Nucleus accumbens (tissue), 56 donors: ENCODE results near the gene NUDT9.
A peak's percentile ranks its signal among the peaks of the same experiment; 100 is the strongest.
"Not testable (repeated sequence)": the region's sequence is repeated elsewhere in the genome, so short reads cannot be mapped to it uniquely, and the experiment has no call there.

Experiments used
- DNase-seq, 56 donors: peaks; one replicate each; lab custom pipeline; 2025; lab: John Stamatoyannopoulos, UW

Gene NUDT9, protein sequence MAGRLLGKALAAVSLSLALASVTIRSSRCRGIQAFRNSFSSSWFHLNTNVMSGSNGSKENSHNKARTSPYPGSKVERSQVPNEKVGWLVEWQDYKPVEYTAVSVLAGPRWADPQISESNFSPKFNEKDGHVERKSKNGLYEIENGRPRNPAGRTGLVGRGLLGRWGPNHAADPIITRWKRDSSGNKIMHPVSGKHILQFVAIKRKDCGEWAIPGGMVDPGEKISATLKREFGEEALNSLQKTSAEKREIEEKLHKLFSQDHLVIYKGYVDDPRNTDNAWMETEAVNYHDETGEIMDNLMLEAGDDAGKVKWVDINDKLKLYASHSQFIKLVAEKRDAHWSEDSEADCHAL

DNA sequence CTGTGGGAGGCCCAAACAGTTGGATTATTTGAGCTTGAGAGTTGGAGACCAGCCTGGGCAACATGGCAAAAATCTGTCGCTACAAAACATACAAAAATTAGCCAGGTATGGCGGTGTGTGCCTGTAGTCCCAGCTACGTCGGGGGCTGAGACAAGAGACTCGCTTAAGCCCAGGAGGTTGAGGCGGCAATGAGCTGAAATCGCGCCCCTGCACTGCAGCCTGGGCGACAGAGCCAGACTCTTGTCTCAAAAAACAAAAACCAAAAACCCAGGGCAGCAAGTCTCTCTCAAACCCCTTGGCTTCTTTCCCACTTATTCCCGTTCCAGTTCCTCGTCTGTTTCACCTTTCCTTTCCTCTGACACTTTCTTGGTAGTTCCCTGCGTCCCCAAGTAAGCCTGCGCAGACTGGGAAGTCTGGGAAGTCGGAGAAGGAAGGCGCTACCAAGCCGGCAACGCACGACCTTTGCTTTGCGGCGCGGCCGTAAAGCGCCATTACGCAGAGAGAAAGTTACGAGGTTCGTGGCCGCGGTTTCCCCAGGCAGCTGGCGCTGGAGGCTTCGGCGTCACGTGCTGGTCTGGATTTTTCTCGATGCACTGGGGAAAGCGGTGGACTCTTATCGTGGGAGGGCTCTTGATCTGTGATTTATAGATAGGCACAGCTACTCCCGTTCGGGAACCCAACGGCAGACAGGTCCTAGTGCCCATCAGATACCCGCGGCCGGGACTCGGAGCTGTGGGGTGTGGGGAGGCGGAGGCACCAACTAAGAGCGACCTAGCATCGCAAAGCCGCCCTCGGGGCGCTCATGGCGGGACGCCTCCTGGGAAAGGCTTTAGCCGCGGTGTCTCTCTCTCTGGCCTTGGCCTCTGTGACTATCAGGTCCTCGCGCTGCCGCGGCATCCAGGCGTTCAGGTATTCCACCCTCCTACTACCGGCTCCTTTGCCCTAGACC is at the start of gene NUDT9:
Gene NUDT9, plus strand, starts transcription at position 470 of the 949 bp plus-strand sequence. Its CDS starts 333 bp downstream, at position 803.
- DNase-seq = peak; percentile 73 to 96 (median 90)

DNA sequence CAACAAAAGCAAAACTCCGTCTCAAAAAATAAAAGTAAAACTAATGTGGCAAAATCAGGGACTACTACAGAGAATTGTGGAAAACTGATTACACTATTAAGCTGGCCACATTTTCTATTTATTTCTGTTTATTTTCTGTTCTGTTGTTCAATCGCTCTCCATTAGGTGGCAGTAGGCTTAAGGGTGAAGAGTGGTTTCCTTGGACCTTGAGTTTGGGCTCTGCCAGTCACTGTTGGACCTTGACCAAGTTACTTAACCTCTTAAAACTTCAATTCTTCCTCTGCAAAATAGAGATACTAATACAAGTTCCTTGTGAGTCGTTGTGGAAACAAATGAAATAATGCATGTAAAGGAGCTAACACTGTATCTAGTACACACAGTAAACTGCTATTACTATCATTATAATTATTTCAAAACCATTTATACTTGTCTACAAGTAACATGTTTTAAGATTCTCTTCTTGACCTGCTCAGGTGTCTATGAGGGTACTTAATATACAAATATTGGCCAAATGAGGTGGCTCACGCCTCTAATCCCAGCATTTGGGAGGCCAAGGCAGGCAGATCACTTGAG is 46.6 kb upstream of the NUDT9 start:
- DNase-seq = peak in 6 of 56 donors; percentile 0 to 16 (median 5)

DNA sequence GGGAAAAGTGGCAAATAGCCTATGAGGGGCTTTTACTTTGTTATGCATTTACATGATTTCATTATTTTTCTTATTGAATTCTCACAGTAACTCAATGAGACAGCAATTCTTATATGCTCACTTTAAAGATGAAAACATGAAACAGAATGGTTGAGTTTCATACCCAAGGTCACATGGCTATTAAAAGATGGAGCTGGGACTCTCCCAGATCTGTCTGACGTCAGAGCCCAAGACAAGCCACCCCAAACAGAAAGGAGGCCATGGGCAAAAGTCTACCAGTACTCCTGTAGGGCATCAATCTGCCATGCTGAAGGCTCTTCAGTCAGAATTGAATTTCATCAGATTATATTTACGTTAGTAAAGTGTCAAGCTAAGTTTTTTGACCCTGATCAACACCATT is 44.6 kb upstream of the NUDT9 start:
- no peak for DNase-seq

DNA sequence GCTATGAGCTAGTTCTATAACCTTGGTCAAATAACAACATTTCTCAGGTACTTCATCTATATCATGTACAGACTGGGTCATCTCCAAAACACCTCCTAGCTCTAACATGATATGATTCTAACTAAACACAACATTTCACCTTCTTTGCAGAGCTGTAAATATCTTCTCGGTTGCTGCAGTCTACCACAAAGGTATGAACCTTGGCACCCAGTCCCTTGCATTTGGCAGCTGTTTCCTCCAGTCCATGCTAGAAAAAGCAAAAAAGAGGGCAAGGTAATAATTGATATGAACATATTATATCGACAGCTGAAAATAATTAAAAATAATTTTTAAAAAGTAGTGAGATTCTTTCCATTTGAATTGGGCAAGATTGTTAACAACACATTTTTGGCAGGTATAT is 40.3 kb upstream of the NUDT9 start:
- no peak for DNase-seq

DNA sequence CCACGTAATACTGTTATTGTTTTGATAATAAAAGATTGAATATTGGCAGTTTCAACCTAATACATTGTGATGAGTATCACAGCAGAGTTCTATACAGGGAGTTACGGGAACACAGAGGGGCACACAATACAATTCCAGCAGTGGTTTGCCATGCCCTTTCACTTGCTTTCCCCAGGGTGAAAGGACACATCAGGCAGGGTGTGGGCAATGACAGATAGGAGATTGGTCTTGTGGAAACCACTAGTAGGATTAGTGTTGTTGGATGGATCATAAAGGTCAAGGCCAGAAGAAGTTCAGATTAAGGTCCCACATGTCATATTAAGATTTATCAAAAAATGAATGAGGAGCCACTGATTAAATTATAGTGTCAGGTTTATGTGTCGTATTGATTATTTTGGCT is 39.4 kb upstream of the NUDT9 start:
- no peak for DNase-seq

DNA sequence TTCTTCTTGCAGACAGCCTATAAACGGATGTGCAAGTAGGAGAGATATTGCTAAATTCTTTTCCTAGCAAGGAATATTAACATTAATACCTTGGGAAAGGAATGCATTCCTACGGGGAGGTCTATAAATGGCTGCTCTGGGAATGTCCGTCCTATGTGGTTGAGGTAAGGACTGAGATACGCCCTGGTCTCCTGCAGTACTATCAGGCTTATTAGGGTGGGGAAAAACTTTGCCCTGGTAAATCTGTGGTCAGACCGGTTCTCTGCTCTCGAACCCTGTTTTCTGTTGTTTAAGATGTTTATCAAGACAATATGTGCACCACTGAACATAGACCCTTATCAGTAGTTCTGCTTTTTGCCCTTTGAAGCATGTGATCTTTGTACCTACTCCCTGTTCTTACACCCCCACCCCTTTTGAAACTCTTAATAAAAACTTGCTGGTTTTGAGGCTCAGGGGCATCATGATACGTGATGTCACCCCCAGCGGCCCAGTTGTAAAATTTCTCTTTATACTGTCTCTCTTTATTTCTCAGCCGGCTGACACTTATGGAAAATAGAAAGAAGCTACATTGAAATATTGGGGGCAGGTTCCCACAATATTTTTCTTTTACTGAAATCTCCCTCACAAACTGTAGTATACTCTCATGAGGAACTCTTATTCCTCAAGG is 37.8 kb upstream of the NUDT9 start:
- DNase-seq = not testable (repeated sequence)

DNA sequence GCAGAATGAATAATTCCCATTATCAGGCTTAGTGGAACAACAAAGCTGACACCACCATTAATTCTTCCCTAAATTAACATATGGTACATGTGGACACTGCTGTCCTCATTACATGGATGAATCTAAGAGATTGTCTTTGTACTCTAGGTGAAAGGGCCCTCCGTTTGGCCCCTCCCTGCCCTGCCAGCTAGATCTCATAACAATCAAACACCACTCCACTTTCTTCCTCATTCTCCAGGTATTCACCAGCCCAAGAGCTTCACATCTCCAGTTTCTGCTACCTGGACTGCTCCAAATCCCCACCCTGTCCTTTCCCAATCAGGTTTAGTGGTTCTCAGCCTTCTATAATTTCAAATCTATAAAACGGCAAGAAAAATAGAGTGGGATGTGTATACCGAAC is 35.1 kb upstream of the NUDT9 start:
- no peak for DNase-seq

DNA sequence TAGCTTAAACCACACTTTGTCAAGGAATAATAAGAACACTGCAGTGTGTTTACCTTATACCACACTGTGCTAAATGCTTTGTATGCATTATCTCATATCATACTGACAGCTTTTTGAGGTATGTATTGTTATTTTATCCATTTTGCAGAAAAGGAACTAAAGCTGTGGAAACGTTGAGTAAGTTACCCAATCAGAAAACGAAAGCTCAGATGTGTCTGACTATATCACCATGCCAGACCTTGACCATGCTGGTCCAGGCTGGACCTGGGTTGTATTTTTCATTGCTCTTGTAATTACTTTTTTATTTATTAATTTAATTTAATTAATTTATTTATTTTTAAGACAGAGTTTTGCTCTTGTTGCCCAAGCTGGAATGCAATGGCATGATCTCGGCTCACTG is 33.5 kb upstream of the NUDT9 start:
- no peak for DNase-seq

DNA sequence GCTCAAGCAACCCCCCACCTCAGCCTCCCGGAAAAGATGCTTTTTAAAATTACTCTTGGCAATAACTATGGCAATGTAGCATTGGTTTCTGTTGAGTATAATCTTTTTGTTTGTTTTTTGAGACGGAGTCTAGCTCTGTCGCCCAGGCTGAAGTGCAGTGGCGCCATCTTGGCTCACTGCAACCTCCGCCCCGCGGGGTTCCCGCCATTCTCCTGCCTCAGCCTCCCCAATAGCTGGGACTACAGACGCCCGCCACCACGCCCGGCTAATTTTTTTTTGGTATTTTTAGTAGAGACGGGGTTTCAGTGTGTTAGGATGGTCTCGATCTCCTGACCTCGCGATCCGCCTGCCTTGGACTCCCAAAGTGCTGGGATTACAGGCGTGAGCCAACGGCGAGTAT is 32.3 kb upstream of the NUDT9 start:
- not testable (repeated sequence) for DNase-seq

DNA sequence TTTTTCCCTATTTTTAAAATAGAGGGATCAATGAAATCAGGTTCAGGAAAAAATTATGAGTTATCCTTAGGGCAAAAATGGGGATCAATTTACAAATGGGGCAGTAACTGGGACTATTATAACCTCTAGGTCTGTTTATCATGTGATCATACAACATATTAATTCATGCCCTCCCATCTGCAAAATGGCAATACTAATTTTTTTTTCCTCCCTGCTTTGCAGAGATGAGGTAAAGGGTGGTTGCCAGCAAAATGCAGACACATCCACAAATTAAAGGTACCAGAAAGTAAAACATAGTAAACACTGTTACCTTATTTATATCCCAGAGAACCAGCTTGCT is 31.9 kb upstream of the NUDT9 start:
- DNase-seq = no peak

DNA sequence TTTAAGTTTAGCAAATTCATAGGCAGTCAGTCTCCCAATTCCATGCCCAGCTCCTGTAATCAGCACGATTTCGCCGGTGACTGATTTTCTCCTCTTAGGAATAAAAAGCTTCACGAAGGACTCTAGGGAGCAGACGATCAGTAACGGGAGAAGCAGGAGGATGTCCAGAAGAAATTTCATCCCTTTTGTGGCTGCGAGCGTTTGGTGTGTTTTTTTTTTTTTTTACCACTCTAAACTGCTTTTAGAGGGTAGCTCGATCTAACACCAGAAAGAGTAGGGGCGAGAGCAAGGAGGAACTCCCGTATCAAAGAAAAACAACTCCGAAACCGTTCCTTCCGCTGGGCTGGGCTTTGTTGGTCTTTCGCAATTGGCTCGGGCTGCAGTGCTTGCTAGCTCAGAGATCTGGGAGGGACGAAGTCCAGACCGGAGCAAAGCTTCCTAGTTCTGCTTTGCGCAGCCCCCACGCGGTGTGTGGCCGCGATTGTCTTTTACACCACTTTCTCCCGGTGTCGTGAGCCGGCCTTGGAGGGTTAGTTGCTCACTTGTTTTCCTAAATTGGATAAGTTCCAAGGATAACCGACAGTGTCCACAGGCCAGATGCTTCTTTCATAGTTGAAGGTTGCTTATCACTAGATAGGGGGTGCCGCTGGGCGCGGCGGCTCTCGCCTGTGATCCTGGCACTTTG is 31.3 kb upstream of the NUDT9 start, which contains the start of gene HSD17B11:
Gene HSD17B11, minus strand, starts transcription at position 298 of the 685 bp plus-strand sequence. Its CDS starts 118 bp downstream, at position 180.
- DNase-seq = peak; percentile 9 to 86 (median 72)

DNA sequence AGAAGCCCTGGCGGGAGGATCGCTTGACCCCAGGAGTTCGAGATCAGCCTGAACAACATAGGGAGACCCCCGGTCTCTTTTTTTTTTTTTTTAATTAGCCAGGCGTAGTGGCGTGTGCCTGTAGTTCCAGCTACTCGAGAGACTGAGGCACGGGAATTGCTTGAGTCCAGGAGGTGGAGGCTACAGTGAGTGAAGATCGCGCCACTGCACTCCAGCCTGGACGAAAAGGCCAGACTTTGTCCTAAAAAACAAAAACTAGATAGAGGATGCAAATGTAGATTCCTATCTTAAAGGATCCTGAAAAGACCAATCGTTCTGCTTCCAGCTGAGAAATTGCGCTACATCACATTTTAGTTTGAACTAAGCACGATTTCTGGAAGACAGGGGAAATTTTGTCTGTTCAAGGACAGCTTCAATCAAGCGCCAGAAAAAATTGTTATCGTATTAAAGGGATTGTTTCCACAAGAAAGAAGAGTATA is 30.8 kb upstream of the NUDT9 start:
- peak in 1 of 56 donors; percentile 19 for DNase-seq

DNA sequence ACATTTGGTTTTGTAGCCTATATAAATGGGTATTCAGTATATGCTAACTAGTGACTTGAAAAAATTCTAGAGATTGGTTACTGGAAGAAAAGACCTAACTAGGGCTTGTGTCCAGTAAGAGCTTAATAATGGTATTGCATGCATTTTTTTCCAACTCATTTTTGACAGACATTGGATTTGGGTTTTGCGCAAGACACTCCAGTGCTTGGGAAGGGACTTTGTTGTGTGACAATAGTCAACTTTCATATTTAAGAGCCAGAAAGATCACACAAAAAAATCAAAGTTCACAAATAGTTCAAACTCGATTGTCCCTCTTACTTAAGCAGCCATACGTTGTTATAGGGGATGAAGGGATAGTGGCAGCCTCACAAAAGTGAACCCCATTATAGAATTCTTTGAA is 30.2 kb upstream of the NUDT9 start:
- no peak for DNase-seq

DNA sequence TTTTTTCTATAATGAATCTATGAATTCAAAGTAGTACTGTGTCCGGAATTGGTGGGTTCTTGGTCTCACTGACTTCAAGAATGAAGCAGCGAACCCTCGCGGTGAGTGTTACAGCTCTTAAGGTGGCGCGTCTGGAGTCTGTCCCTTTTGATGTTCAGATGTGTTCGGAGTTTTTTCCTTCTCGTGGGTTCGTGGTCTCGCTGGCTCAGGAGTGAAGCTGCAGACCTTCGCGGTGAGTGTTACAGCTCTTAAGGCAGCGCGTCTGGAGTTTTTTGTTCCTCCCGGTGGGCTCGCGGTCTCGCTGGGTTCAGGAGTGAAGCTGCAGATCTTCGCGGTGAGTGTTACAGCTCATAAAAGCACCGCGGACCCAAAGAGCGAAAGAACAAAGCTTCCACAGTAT is 27.3 kb upstream of the NUDT9 start:
- DNase-seq = not testable (repeated sequence)

DNA sequence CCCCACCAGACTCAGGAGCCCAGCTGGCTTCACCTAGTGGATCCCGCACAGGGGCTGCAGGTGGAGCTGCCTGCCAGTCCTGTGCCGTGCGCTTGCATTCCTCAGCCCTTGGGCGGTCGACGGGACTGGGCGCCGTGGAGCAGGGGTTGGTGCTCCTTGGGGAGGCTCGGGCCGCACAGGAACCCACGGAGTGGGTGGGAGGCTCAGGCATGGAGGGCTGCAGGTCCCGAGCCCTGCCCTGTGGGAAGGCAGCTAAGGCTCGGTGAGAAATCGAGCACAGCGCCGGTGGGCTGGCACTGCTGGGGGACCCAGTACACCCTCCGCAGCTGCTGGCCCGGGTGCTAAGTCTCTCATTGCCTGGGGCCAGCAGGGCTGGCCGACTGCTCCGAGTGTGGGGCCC is 26.5 kb upstream of the NUDT9 start:
- DNase-seq = not testable (repeated sequence)

DNA sequence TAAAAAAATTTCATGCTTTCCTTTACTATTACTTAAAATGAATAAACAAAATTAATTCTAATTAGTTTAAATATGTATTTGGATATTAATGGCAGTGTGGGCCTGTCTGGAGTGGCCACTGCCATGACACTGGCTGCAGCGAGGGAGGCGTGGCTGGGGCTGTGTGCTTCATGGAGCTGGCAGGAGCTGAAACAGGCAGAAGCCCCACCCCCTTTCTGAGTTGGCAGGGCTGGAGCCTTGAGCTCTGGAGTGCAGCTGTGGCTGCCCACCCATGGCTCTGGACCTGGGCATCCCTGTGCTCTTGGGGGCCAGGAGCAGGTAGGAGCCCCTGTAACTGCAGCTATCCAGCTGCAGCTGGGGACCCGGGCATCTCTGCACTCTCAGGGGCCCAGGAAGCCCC is 23.2 kb upstream of the NUDT9 start:
- DNase-seq = no peak

DNA sequence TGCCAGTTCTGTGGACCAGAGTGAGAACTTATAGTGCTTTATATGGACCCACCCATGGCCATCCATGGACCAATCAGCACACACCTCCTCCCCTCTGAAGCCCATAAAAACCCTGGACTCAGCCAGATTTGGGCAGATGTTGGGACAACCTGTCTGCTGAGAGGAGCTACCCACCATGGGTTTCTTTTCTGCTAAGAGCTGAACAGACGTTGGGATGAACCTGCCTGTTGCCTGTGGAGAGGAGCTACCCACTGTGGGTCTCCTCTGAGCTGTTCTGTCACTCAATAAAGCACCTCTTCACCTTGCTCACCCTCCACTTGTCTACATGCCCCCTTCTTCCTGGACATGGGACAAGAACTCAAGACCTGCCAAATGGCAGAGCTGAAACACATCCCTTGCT is 22.4 kb upstream of the NUDT9 start:
- DNase-seq = no peak

DNA sequence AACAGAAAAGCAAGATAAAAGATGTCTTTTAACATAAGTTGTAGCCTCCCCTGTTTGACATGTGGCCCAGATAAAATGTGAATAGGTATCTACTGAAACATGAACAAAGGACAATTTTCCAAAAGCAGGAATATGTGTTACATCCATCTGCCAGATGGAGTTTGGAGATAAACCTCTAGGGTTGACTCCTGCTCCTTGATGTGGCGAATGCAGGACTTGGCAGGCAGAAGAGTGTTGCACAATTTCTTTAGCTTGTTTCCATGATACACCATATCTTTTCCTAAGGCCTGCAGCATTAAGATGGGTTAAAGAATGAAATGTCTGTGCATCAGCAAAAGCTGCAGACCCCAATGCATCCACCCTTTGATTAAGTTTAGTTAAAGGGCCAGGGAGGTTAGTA is 18.6 kb upstream of the NUDT9 start:
- DNase-seq = not testable (repeated sequence)

DNA sequence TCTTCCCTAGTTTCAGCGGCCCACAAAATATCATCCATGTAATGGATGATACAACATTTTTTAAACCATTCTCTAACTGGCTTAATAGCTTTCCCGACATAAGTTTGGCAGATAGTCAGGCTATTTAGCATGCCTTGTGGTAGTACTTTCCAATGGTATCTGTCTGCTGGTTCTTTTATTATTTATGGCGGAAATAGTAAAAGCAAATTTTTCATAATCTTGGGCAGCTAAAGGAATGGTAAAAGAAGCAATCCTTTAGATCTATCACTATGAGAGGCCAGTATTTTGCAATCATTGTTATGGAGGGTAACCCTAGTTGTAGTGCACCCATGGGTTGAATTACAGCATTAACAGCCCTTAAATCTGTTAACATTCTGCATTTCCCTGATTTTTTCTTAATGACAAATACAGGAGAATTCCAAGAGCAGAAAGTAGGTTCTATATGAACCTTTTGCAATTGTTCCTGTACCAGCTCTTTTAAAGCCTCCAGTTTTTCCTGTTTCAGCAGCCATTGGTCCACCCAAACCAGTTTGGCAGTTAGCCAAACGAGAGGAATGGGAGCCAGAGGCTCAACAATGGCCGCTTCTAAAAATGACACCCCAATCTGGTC is 17.1 kb upstream of the NUDT9 start:
- DNase-seq = no peak
